ENCODE data around the gene PDE1C.

PDE1C gene

GRCh38 chr7:31811650-31812461 is 258.4 kb downstream of the PDE1C start:
- Histone ChIP-seq H3K79me2 (ENCODE audit: control insufficient read depth, insufficient read depth, low read length, poor library complexity) (no peaks in the 10 kb centered on the region), H3K18ac (ENCODE audit: low read length) (no peak overlapping the region), H2AK5ac (ENCODE audit: low read length) (no peak overlapping the region), H3K79me1 (ENCODE audit: low read length) (no peaks in the 10 kb centered on the region), H3K36me3 (ENCODE audit: control insufficient read depth in 1 of 2, insufficient read depth in 2 of 2, low read length in 2 of 2) (no peaks in the 10 kb centered on the region), H3K27ac (ENCODE audit: low read depth, low read length) (no peak overlapping the region), H2BK12ac (ENCODE audit: low read length) (no peak overlapping the region), H3K4me2 (ENCODE audit: low read length) (no peak overlapping the region), H3K9ac (ENCODE audit: low read length) (no peak overlapping the region), H3K14ac (ENCODE audit: low read length) (no peak overlapping the region), H4K91ac (ENCODE audit: low read depth, low read length) (no peak overlapping the region), H3K9me3 (ENCODE audit: insufficient read depth, low read depth, low read length) (peaks cover 2% of the 10 kb centered on the region), H3K27me3 (ENCODE audit: insufficient read depth, low read length) (no peaks in the 10 kb centered on the region), H3K4me1 (ENCODE audit: control insufficient read depth in 1 of 2, insufficient read depth in 2 of 2, low read length in 2 of 2) (no peaks in the 10 kb centered on the region), H3K23ac (ENCODE audit: low read length) (no peak overlapping the region), H3K4ac (ENCODE audit: low read depth, low read length) (no peak overlapping the region), H3K4me3 (ENCODE audit: low read depth, low read length) (no peak overlapping the region), H4K12ac (ENCODE audit: low read depth, low read length) (no peak overlapping the region), H2BK5ac (ENCODE audit: low read depth, low read length, poor library complexity) (no peak overlapping the region), H2BK120ac (ENCODE audit: insufficient read depth, low read length, poor library complexity) (no peak overlapping the region), H2AFZ (ENCODE audit: insufficient read depth, low read length, poor library complexity) (no peak overlapping the region), H4K8ac (ENCODE audit: low read depth, low read length) (no peak overlapping the region)
- no CpG with 5 or more reads among the region's 3 CpGs for WGBS (ENCODE audit: extremely low coverage, insufficient coverage, insufficient read length)
- peak; percentile 25 to 35 for DNase-seq

GRCh38 chr7:31805209-31805818 is 264.9 kb downstream of the PDE1C start:
- Histone ChIP-seq H3K4me2 (ENCODE audit: low read length) (no peak overlapping the region), H4K91ac (ENCODE audit: low read depth, low read length) (no peak overlapping the region), H2BK5ac (ENCODE audit: low read depth, low read length, poor library complexity) (no peak overlapping the region), H3K79me1 (ENCODE audit: low read length) (no peaks in the 10 kb centered on the region), H4K8ac (ENCODE audit: low read depth, low read length) (no peak overlapping the region), H3K18ac (ENCODE audit: low read length) (no peak overlapping the region), H3K27ac (ENCODE audit: low read depth, low read length) (no peak overlapping the region), H2BK12ac (ENCODE audit: low read length) (no peak overlapping the region), H4K12ac (ENCODE audit: low read depth, low read length) (no peak overlapping the region), H3K4me1 (ENCODE audit: control insufficient read depth in 1 of 2, insufficient read depth in 2 of 2, low read length in 2 of 2) (no peaks in the 10 kb centered on the region), H3K4ac (ENCODE audit: low read depth, low read length) (no peak overlapping the region), H2AFZ (ENCODE audit: insufficient read depth, low read length, poor library complexity) (no peak overlapping the region), H3K79me2 (ENCODE audit: control insufficient read depth, insufficient read depth, low read length, poor library complexity) (no peaks in the 10 kb centered on the region), H3K23ac (ENCODE audit: low read length) (no peak overlapping the region), H2AK5ac (ENCODE audit: low read length) (no peak overlapping the region), H3K4me3 (ENCODE audit: low read depth, low read length) (no peak overlapping the region), H3K27me3 (ENCODE audit: insufficient read depth, low read length) (no peaks in the 10 kb centered on the region), H3K9me3 (ENCODE audit: insufficient read depth, low read depth, low read length) (no peaks in the 10 kb centered on the region), H3K9ac (ENCODE audit: low read length) (no peak overlapping the region), H2BK120ac (ENCODE audit: insufficient read depth, low read length, poor library complexity) (no peak overlapping the region), H3K14ac (ENCODE audit: low read length) (no peak overlapping the region), H3K36me3 (ENCODE audit: control insufficient read depth in 1 of 2, insufficient read depth in 2 of 2, low read length in 2 of 2) (no peaks in the 10 kb centered on the region)
- no peak for DNase-seq
- WGBS (ENCODE audit: extremely low coverage, insufficient coverage, insufficient read length): no CpG with 5 or more reads among the region's 2 CpGs

GRCh38 chr7:31796375-31796774 is 273.8 kb downstream of the PDE1C start:
- H3K9ac ChIP-seq (ENCODE audit: low read length): no peak overlapping the region
- no peak overlapping the region for H2BK12ac ChIP-seq (ENCODE audit: low read length)
- H2AK5ac ChIP-seq (ENCODE audit: low read length): no peak overlapping the region
- no peak overlapping the region for H3K23ac ChIP-seq (ENCODE audit: low read length)
- H3K27me3 ChIP-seq (ENCODE audit: insufficient read depth, low read length): no peaks in the 10 kb centered on the region
- H3K14ac ChIP-seq (ENCODE audit: low read length): no peak overlapping the region
- no peak overlapping the region for H3K4me2 ChIP-seq (ENCODE audit: low read length)
- H4K91ac ChIP-seq (ENCODE audit: low read depth, low read length): no peak overlapping the region
- no peaks in the 10 kb centered on the region for H3K79me1 ChIP-seq (ENCODE audit: low read length)
- H3K9me3 ChIP-seq (ENCODE audit: insufficient read depth, low read depth, low read length): no peaks in the 10 kb centered on the region
- H3K18ac ChIP-seq (ENCODE audit: low read length): no peak overlapping the region
- H3K27ac ChIP-seq (ENCODE audit: low read depth, low read length): no peak overlapping the region
- no peak overlapping the region for H2BK5ac ChIP-seq (ENCODE audit: low read depth, low read length, poor library complexity)
- no peak overlapping the region for H2AFZ ChIP-seq (ENCODE audit: insufficient read depth, low read length, poor library complexity)
- H2BK120ac ChIP-seq (ENCODE audit: insufficient read depth, low read length, poor library complexity): no peak overlapping the region
- H3K4me3 ChIP-seq (ENCODE audit: low read depth, low read length): no peak overlapping the region
- DNase-seq: no peak
- no peaks in the 10 kb centered on the region for H3K36me3 ChIP-seq (ENCODE audit: control insufficient read depth in 1 of 2, insufficient read depth in 2 of 2, low read length in 2 of 2)
- H4K8ac ChIP-seq (ENCODE audit: low read depth, low read length): no peak overlapping the region
- no peak overlapping the region for H4K12ac ChIP-seq (ENCODE audit: low read depth, low read length)
- no peaks in the 10 kb centered on the region for H3K4me1 ChIP-seq (ENCODE audit: control insufficient read depth in 1 of 2, insufficient read depth in 2 of 2, low read length in 2 of 2)
- no peaks in the 10 kb centered on the region for H3K79me2 ChIP-seq (ENCODE audit: control insufficient read depth, insufficient read depth, low read length, poor library complexity)
- no peak overlapping the region for H3K4ac ChIP-seq (ENCODE audit: low read depth, low read length)
- WGBS (ENCODE audit: extremely low coverage, insufficient coverage, insufficient read length): no CpG with 5 or more reads among the region's 5 CpGs

GRCh38 chr7:31794851-31795344 is 275.3 kb downstream of the PDE1C start:
- H2BK12ac ChIP-seq (ENCODE audit: low read length): no peak overlapping the region
- no peaks in the 10 kb centered on the region for H3K27me3 ChIP-seq (ENCODE audit: insufficient read depth, low read length)
- H3K9ac ChIP-seq (ENCODE audit: low read length): no peak overlapping the region

More at GRCh38 chr7:31794851-31795344, 275.3 kb downstream of the PDE1C start:
- WGBS (ENCODE audit: extremely low coverage, insufficient coverage, insufficient read length): no CpG with 5 or more reads among the region's 2 CpGs
- Histone ChIP-seq H4K12ac (ENCODE audit: low read depth, low read length) (no peak overlapping the region), H3K27ac (ENCODE audit: low read depth, low read length) (no peak overlapping the region), H3K14ac (ENCODE audit: low read length) (no peak overlapping the region), H4K91ac (ENCODE audit: low read depth, low read length) (no peak overlapping the region), H2BK120ac (ENCODE audit: insufficient read depth, low read length, poor library complexity) (no peak overlapping the region), H2AK5ac (ENCODE audit: low read length) (no peak overlapping the region), H3K79me2 (ENCODE audit: control insufficient read depth, insufficient read depth, low read length, poor library complexity) (no peaks in the 10 kb centered on the region), H3K79me1 (ENCODE audit: low read length) (no peaks in the 10 kb centered on the region), H3K9me3 (ENCODE audit: insufficient read depth, low read depth, low read length) (no peaks in the 10 kb centered on the region), H3K23ac (ENCODE audit: low read length) (no peak overlapping the region), H3K18ac (ENCODE audit: low read length) (no peak overlapping the region), H3K4me2 (ENCODE audit: low read length) (no peak overlapping the region), H3K4ac (ENCODE audit: low read depth, low read length) (no peak overlapping the region), H3K4me1 (ENCODE audit: control insufficient read depth in 1 of 2, insufficient read depth in 2 of 2, low read length in 2 of 2) (no peaks in the 10 kb centered on the region), H4K8ac (ENCODE audit: low read depth, low read length) (no peak overlapping the region), H3K4me3 (ENCODE audit: low read depth, low read length) (no peak overlapping the region), H2BK5ac (ENCODE audit: low read depth, low read length, poor library complexity) (no peak overlapping the region), H2AFZ (ENCODE audit: insufficient read depth, low read length, poor library complexity) (no peak overlapping the region), H3K36me3 (ENCODE audit: control insufficient read depth in 1 of 2, insufficient read depth in 2 of 2, low read length in 2 of 2) (no peaks in the 10 kb centered on the region)
- DNase-seq: no peak
